Activated naive CD8-positive, alpha-beta T cell (primary cell): ENCODE measurements around the gene LRP10.
A peak's percentile ranks its signal among the peaks of the same experiment; 100 is the strongest.
"Not testable (repeated sequence)": the region's sequence is repeated elsewhere in the genome, so short reads cannot be mapped to it uniquely, and the experiment has no call there.

ENCODE experiments used
- H3K27ac Mint-ChIP-seq: one replicate; pipeline ENCODE4 v1.8.0; 2021; ENCODE audit warnings: mixed read lengths
- H3K27me3 Mint-ChIP-seq: one replicate; pipeline ENCODE4 v1.8.0; 2021; ENCODE audit warnings: mixed read lengths
- H3K36me3 Mint-ChIP-seq: one replicate; pipeline ENCODE4 v1.8.0; 2021; ENCODE audit warnings: mixed read lengths
- H3K4me1 Mint-ChIP-seq: one replicate; pipeline ENCODE4 v1.8.0; 2021; ENCODE audit warnings: low read depth, mixed read lengths
- H3K4me3 Mint-ChIP-seq: one replicate; pipeline ENCODE4 v1.8.0; 2021; ENCODE audit warnings: mild to moderate bottlenecking, mixed read lengths
- H3K9me3 Mint-ChIP-seq: one replicate; pipeline ENCODE4 v1.8.0; 2021; ENCODE audit warnings: low read depth, mixed read lengths

The LRP10 gene, protein sequence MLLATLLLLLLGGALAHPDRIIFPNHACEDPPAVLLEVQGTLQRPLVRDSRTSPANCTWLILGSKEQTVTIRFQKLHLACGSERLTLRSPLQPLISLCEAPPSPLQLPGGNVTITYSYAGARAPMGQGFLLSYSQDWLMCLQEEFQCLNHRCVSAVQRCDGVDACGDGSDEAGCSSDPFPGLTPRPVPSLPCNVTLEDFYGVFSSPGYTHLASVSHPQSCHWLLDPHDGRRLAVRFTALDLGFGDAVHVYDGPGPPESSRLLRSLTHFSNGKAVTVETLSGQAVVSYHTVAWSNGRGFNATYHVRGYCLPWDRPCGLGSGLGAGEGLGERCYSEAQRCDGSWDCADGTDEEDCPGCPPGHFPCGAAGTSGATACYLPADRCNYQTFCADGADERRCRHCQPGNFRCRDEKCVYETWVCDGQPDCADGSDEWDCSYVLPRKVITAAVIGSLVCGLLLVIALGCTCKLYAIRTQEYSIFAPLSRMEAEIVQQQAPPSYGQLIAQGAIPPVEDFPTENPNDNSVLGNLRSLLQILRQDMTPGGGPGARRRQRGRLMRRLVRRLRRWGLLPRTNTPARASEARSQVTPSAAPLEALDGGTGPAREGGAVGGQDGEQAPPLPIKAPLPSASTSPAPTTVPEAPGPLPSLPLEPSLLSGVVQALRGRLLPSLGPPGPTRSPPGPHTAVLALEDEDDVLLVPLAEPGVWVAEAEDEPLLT

DNA sequence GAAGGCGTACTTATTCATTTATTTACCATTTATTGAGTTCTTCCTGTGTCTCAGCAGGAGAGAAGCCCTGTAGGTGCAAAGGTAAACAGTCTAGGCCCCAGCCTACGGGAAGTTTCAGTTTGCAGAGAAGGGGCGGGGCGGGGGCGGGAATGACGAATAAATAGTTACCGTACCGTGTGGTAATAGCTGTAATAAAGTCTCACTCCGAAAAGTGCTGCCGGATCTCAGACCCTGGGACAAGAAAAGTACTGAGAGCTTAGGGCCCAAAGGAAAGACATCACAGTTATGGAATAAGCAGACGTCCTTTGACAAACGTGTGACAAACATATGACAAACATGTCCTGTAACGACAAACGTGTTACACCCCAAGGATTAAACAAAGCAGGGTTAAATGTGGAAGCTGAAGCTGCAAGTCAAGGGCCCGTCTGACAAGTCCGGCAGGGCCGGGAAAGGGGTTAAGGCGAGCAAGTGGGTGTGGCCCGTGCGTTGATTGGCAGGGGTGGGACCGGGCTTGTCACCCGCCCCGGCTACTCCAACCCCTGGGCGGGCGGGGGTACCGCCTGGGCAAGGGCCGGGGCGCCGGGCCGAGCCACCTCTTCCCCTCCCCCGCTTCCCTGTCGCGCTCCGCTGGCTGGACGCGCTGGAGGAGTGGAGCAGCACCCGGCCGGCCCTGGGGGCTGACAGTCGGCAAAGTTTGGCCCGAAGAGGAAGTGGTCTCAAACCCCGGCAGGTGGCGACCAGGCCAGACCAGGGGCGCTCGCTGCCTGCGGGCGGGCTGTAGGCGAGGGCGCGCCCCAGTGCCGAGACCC is at the start of gene LRP10:
LRP10 (plus strand) TSS at position 517 of the 809 bp plus-strand sequence. CDS start 564 bp downstream, outside the sequence.
- Mint-ChIP-seq H3K4me1 (peaks cover 33% of the 10 kb centered on the region), H3K27me3 (no peaks in the 10 kb centered on the region), H3K9me3 (no peaks in the 10 kb centered on the region), H3K4me3 (peak within 1 kb of the TSS; percentile 97), H3K27ac (peak within 1 kb of the TSS; percentile 98), H3K36me3 (no peaks in the 10 kb centered on the region)

- Mint-ChIP-seq H3K36me3 (no peaks in the 10 kb centered on the region), H3K9me3 (no peaks in the 10 kb centered on the region), H3K27ac (no peak overlapping the region), H3K27me3 (peaks cover 5% of the 10 kb centered on the region), H3K4me3 (no peak overlapping the region), H3K4me1 (peaks cover 18% of the 10 kb centered on the region)
These were observed 49.4 kb upstream of the LRP10 start for GRCh38 chr14:22822016-22822570.

- Mint-ChIP-seq H3K9me3 (no peaks in the 10 kb centered on the region), H3K27me3 (peaks cover 5% of the 10 kb centered on the region), H3K27ac (no peak overlapping the region), H3K4me1 (peaks cover 18% of the 10 kb centered on the region), H3K4me3 (peak overlapping the region; percentile 74), H3K36me3 (no peaks in the 10 kb centered on the region)
These were observed 48.9 kb upstream of the LRP10 start for GRCh38 chr14:22822571-22823098.

DNA sequence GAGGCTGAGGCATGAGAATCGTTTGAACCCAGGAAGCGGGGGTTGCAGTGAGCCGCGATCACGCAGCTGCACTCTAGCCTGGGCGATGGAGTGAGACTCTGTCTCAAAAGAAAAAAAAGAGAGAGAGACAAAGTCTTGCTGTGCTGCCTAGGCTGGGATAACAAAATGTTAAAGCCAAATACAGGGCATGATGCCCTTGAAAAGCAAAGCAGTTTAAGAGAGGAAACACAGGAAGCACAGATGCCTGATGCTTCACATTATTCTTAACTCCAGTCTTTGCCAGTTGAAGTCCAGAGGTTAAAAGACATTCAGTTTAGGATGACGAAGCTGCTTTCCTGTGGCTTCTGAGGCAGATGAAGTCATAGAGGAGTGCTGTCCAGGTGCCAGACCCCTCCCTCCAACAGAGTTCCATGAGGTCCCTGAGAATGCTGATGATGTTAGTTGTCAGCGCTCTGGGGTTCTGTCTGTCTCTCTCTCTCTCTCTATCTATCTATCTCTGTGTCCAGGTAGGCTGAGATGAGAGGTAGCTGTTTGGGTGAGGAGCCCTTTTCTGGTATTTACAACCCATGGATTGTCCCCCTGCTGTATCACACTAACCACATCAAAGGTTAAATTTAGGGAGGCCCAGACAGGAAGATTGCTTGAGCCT is 46.7 kb upstream of the LRP10 start:
- Mint-ChIP-seq H3K9me3 (no peaks in the 10 kb centered on the region), H3K4me1 (peaks cover 25% of the 10 kb centered on the region), H3K27ac (no peak overlapping the region)

DNA sequence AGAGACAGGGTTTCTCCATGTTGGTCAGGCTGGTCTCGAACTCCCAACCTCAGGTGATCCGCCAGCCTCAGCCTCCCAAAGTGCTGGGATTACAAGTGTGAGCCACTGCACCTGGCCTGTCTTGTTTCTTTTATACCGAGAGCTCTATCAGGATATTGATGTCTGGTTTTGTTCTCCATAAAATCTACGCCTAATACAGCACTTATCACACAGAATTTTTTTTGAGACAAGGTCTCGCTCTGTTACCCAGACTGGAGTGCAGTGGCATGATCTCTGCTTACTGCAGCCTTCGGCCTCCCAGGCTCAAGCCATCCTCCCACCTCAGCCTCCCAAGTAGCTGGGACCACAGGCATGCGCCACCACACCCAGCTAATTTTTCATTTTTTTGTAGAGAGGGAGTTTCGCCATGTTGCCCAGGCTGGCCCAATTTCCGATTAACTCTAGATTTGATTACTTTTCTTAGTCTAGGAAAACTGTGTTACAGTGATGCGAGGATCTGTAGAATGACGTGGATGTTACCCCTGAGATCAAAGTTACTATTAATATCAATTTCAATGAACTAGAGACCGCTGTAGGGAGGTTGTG is 42.4 kb upstream of the LRP10 start:
- H3K4me1 Mint-ChIP-seq, result peaks cover 32% of the 10 kb centered on the region
- peak overlapping the region; percentile 98 for H3K27ac Mint-ChIP-seq
- H3K4me3 Mint-ChIP-seq, result peak overlapping the region; percentile 98
- not testable (repeated sequence) for H3K36me3 Mint-ChIP-seq, H3K9me3 Mint-ChIP-seq, H3K27me3 Mint-ChIP-seq

More for the DNA sequence above, 46.7 kb upstream of the LRP10 start:
- Mint-ChIP-seq H3K27me3 (peaks cover 5% of the 10 kb centered on the region), H3K4me3 (peak overlapping the region; percentile 10), H3K36me3 (no peaks in the 10 kb centered on the region)

DNA sequence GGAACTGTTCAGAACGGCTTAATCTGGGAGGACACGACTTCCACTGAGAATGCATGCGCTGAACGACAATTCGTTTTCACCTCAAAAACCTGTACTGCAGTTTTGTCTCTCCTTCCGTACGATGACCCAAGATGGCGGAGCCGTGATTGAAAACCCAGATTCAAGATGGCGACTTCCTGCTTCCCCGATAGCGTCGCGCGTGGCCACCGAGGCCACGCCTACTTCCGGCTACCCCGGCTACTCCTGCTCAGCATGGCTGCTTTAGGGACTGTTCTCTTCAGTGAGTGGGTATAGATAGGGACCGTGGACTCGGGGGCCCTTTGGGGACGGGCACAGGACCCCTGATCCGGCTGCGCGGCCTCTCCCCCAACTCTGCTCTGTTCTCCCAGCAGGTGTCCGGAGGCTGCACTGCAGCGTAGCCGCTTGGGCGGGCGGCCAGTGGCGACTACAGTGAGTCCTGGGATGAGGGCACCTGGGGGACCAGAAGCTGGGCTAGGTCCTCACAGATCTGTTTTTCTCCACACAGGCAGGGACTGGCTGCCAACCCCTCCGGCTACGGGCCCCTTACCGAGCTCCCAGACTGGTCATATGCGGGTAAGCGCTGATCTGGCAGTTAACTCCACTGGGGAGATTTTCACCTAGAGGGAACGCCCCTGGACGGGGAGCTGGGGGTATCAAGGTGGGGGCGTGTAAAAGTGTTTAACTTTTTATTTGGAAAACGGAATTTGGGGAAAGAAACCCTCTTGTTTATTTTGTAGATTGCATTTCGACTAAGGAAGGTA is 41.7 kb upstream of the LRP10 start, which contains the start of gene MRPL52:
MRPL52 (plus strand) TSS at position 227 of the 782 bp plus-strand sequence; CDS start at position 253, 26 bp downstream.
- peak within 1 kb of the TSS; percentile 98 for H3K4me3 Mint-ChIP-seq
- peaks cover 27% of the 10 kb centered on the region for H3K4me1 Mint-ChIP-seq
- peaks cover 7% of the 10 kb centered on the region for H3K36me3 Mint-ChIP-seq
- no peaks in the 10 kb centered on the region for H3K27me3 Mint-ChIP-seq
- peak within 1 kb of the TSS; percentile 98 for H3K27ac Mint-ChIP-seq
- no peaks in the 10 kb centered on the region for H3K9me3 Mint-ChIP-seq

DNA sequence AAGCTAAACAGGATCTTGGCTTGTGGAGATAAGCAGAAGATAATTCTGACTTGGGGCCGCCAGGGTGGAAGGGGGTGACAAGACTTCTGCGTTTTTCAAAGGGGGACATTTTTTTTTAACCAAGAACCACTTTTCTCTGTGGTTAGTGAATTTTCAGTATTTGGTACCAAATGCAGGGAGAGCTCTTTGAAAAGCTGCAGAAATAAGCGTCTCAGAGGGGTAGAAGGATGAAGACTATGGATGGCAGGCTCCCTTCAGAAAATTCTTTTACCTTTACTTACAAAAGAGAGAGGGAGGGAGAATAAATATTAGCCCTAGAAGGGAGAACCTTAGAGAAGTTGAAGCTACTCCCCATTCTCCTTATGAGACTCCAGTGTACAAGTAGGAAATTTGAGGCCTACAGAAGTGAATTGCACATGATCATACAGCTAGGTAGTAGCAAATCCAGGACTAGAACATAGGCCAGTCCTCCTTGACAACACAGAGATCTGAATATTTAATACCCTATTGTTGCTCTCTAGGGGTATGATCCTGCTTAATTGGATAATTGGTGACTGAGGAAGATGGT is 41.0 kb upstream of the LRP10 start:
- no peaks in the 10 kb centered on the region for H3K9me3 Mint-ChIP-seq
- H3K4me3 Mint-ChIP-seq, result peak overlapping the region; percentile 98
- H3K4me1 Mint-ChIP-seq, result peaks cover 24% of the 10 kb centered on the region
- H3K36me3 Mint-ChIP-seq, result peaks cover 7% of the 10 kb centered on the region
- peak overlapping the region; percentile 98 for H3K27ac Mint-ChIP-seq
- no peaks in the 10 kb centered on the region for H3K27me3 Mint-ChIP-seq

- Mint-ChIP-seq H3K4me1 (peaks cover 25% of the 10 kb centered on the region), H3K4me3 (peak overlapping the region; percentile 55), H3K27me3 (peaks cover 2% of the 10 kb centered on the region), H3K27ac (peak overlapping the region; percentile 12), H3K36me3 (peaks cover 5% of the 10 kb centered on the region), H3K9me3 (no peaks in the 10 kb centered on the region)
These were observed 36.0 kb upstream of the LRP10 start for GRCh38 chr14:22835505-22835904.

GRCh38 chr14:22836301-22837113 is 35.0 kb upstream of the LRP10 start, which contains the start of gene MMP14:
Gene MMP14, plus strand, starts transcription at chr14:22836585. Its CDS starts 233 bp downstream, at chr14:22836818.
- H3K27me3 Mint-ChIP-seq, result peaks cover 2% of the 10 kb centered on the region
- peaks cover under 1% of the 10 kb centered on the region for H3K36me3 Mint-ChIP-seq
- peaks cover 19% of the 10 kb centered on the region for H3K4me1 Mint-ChIP-seq
- peak within 1 kb of the TSS; percentile 71 for H3K27ac Mint-ChIP-seq
- no peaks in the 10 kb centered on the region for H3K9me3 Mint-ChIP-seq
- H3K4me3 Mint-ChIP-seq, result peak within 1 kb of the TSS; percentile 91

GRCh38 chr14:22837114-22837749 is 34.3 kb upstream of the LRP10 start:
- H3K27ac Mint-ChIP-seq, result peak overlapping the region; percentile 71
- peak overlapping the region; percentile 91 for H3K4me3 Mint-ChIP-seq
- H3K36me3 Mint-ChIP-seq, result no peaks in the 10 kb centered on the region
- peaks cover 2% of the 10 kb centered on the region for H3K27me3 Mint-ChIP-seq
- H3K4me1 Mint-ChIP-seq, result peaks cover 15% of the 10 kb centered on the region
- no peaks in the 10 kb centered on the region for H3K9me3 Mint-ChIP-seq

- Mint-ChIP-seq H3K4me1 (peaks cover 15% of the 10 kb centered on the region), H3K27me3 (peaks cover 2% of the 10 kb centered on the region), H3K36me3 (no peaks in the 10 kb centered on the region), H3K9me3 (no peaks in the 10 kb centered on the region), H3K4me3 (peak overlapping the region; percentile 91), H3K27ac (no peak overlapping the region)
These were observed 33.6 kb upstream of the LRP10 start for GRCh38 chr14:22837750-22838538.
